Left renal cortex interstitium (tissue), 4 donors: ENCODE results near the gene GK2. TPM values are rescaled to one million over a fixed set of nuclear protein-coding genes. Genes with fewer than 3 reads are reported as not detected.

ENCODE experiments used
- DNase-seq, 4 donors: peaks; one replicate each; pipeline ENCODE4 v3.0.0-alpha.2; 2013; ENCODE audit warnings: low read depth in 4 of 4, low spot score in 2 of 4, missing footprints in 1 of 4
- polyA plus RNA-seq, 4 donors: library from polyadenylated mRNA; unstranded; fragments of 120-200 nt; gene quantifications; one replicate each; pipeline ENCODE4 v1.2.1, GENCODE V29; 2013; ENCODE audit not compliant: insufficient read length in 4 of 4

Gene GK2
- polyA plus RNA-seq, 4 donors = not detected

GRCh38 chr4:79390890-79391289 is 17.1 kb downstream of the GK2 start:
- DNase-seq = no peak

GRCh38 chr4:79385641-79386040 is 22.4 kb downstream of the GK2 start:
- no peak for DNase-seq

GRCh38 chr4:79381161-79381560 is 26.9 kb downstream of the GK2 start:
- no peak for DNase-seq

GRCh38 chr4:79370026-79370425 is 38.0 kb downstream of the GK2 start:
- no peak for DNase-seq

GRCh38 chr4:79367096-79367495 is 40.9 kb downstream of the GK2 start:
- DNase-seq = no peak

- no peak for DNase-seq
Measured at GRCh38 chr4:79366422-79366821, 41.6 kb downstream of the GK2 start.

GRCh38 chr4:79364061-79364460 is 44.0 kb downstream of the GK2 start:
- no peak for DNase-seq

GRCh38 chr4:79362626-79363025 is 45.4 kb downstream of the GK2 start:
- no peak for DNase-seq

- no peak for DNase-seq
Measured at GRCh38 chr4:79360006-79360405, 48.0 kb downstream of the GK2 start.

GRCh38 chr4:79358438-79358837 is 49.6 kb downstream of the GK2 start:
- DNase-seq = no peak

- DNase-seq = peak in 1 of 4 donors; percentile 4
Measured at GRCh38 chr4:79357365-79357764, 50.7 kb downstream of the GK2 start.

Other genes with a start within 250 kb of the GK2 start
- gene NAA11, start 82.2 kb downstream of the GK2 start, polyA plus RNA-seq = not detected